GM13977 (cell line): ENCODE measurements around the gene SESN2.

Source experiments
- DNase-seq: peaks from one replicate; pipeline ENCODE4 v3.0.0; 2012; ENCODE audit warnings: low spot score
- in situ Hi-C: fragments of 300-500 bp; cut with MboI; formaldehyde crosslinking; loops from one replicate; pipeline ENCODE4 v1.12.0; 2022; ENCODE audit warnings: low sequenced_read_pairs, low pct_unique_long_range_greater_than_20kb, mixed read lengths, inconsistent platforms; ENCODE audit not compliant: unreplicated experiment
- TF ChIP-seq, protein P1 (sequence below): IDR thresholded peaks from 2 replicates; pipeline ENCODE4 v1.5.1; 2012; ENCODE audit warnings: mild to moderate bottlenecking, control low read depth; ENCODE audit not compliant: insufficient read depth; ENCODE audit errors: extremely low read depth, missing control alignments

The SESN2 gene

DNA sequence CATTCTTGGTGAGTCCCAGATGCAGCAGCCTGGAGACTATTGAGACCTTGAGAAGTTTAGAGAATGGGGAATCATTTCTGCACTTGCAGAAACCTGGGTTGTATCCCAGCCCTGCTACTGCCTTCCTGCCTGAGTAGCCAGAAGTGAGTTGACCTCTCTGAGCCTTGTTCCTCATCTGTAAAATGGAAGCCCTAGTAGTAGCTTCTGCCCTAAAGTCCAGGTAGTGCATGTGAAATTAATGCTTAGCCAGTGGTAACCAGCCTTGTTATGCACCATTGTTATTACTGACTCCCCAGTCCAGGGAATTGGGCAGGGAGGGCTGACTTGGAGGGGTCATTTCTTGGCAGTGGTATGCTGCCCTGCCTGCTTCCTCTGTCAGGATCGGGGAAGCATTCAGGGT, 5.6 kb downstream of the SESN2 start:
- TF ChIP-seq, protein P1, sequence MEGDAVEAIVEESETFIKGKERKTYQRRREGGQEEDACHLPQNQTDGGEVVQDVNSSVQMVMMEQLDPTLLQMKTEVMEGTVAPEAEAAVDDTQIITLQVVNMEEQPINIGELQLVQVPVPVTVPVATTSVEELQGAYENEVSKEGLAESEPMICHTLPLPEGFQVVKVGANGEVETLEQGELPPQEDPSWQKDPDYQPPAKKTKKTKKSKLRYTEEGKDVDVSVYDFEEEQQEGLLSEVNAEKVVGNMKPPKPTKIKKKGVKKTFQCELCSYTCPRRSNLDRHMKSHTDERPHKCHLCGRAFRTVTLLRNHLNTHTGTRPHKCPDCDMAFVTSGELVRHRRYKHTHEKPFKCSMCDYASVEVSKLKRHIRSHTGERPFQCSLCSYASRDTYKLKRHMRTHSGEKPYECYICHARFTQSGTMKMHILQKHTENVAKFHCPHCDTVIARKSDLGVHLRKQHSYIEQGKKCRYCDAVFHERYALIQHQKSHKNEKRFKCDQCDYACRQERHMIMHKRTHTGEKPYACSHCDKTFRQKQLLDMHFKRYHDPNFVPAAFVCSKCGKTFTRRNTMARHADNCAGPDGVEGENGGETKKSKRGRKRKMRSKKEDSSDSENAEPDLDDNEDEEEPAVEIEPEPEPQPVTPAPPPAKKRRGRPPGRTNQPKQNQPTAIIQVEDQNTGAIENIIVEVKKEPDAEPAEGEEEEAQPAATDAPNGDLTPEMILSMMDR: no peak
- DNase-seq: no peak
- in situ Hi-C loops: no loop called here

DNA sequence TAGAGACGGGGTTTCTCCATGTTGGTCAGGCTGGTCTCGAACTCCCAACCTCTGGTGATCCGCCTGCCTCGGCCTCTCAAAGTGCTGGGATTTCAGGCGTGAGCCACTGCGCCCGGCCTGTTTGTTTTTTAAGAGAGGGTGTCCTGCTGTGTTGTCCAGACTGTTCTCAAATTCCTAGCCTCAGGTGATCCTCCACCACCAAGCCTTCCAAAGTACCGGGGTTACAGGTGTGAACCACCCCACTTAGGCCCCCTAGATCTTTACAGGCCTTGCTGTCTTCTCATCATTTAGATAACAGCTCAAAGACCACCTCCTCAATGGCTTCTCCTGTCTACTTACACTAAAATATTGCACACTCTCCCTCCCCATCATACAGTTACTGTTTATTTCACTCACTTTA, 6.3 kb downstream of the SESN2 start:
- in situ Hi-C loops: no loop called here
- DNase-seq: no peak
- TF ChIP-seq, protein P1: no peak

DNA sequence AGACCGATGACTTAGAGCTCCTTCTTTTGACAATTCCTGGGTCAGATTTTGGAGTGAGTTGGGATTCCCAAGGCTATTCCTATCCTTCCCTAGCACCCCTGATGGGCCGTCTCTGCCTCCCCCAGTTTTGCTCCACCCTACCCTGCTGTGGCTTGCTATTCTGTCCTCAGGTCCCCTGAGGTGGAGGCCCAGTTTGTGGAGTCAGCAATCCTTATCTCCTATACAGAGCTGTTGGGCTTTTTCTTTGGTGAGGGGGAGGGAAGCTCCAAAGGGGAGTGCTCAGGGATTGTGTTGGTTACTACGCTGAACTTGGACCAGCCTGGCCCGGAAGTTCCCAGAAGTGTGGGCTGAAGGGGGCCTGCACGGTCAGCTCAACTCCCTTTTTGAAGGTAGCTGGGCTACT, 7.6 kb downstream of the SESN2 start:
- in situ Hi-C loops: no loop called here
- DNase-seq: no peak
- TF ChIP-seq, protein P1: no peak

DNA sequence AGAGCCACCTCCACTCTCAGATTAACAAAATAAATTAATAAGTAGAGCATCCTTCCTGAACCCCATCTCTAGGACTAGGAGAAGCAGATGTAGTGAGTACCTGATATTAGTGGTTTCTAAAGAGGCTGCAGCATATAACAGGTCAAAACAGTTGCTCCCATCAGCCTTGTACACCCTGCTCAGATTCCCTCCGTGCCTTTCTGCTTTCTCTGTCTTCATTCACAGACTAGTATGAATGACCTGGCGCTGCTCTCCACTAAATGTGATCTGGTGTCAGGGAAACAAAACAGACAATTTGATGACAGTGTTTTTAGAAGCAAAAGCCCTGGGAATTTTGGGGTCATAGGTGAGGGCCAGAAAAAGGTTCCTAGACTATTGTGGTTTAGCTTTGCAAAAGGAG, 8.3 kb downstream of the SESN2 start:
- no peak for DNase-seq
- TF ChIP-seq, protein P1: no peak
- in situ Hi-C loops: no loop called here

DNA sequence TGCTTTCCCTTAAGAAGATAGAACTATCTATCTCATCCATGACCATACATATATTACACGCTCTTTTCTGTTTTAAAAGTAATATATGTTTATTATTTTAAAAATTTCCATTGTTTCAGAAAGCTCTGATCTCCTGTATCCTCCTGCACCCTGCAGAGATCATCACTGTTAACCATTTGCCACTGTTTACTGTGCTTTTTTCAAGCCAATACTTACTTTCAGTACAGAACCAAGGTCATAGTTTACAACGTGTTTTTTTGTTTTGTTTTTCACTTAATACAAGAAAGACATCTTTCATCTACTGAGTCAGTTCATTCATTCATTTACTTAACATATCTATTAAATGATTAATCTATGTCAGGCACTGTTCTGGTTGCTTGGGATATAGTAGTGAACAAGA, 10.2 kb downstream of the SESN2 start:
- TF ChIP-seq, protein P1: no peak
- in situ Hi-C loops: no loop called here
- no peak for DNase-seq

DNA sequence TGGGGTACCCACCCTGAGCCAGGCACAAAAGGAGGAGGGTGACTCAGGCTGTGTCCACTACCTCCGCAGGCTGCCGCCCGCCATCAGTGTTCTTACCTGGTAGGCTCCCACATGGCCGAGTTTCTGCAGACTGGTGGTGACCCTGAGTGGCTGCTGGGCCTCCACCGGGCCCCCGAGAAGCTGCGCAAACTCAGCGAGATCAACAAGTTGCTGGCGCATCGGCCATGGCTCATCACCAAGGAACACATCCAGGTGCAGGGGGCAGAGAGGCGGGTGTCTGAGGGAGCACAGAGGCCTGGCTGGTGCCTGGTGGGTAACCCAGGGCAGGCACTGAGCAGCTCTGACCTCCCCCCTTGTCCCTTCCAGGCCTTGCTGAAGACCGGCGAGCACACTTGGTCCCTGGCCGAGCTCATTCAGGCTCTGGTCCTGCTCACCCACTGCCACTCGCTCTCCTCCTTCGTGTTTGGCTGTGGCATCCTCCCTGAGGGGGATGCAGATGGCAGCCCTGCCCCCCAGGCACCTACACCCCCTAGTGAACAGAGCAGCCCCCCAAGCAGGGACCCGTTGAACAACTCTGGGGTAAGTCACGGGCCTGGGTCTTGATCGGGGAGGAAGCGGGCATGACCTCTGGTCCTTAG, 13.0 kb downstream of the SESN2 start:
- in situ Hi-C loops: no loop called here
- TF ChIP-seq, protein P1: no peak
- DNase-seq: no peak
